Measurements from ENCODE around the gene EEPD1.

EEPD1 gene

DNA sequence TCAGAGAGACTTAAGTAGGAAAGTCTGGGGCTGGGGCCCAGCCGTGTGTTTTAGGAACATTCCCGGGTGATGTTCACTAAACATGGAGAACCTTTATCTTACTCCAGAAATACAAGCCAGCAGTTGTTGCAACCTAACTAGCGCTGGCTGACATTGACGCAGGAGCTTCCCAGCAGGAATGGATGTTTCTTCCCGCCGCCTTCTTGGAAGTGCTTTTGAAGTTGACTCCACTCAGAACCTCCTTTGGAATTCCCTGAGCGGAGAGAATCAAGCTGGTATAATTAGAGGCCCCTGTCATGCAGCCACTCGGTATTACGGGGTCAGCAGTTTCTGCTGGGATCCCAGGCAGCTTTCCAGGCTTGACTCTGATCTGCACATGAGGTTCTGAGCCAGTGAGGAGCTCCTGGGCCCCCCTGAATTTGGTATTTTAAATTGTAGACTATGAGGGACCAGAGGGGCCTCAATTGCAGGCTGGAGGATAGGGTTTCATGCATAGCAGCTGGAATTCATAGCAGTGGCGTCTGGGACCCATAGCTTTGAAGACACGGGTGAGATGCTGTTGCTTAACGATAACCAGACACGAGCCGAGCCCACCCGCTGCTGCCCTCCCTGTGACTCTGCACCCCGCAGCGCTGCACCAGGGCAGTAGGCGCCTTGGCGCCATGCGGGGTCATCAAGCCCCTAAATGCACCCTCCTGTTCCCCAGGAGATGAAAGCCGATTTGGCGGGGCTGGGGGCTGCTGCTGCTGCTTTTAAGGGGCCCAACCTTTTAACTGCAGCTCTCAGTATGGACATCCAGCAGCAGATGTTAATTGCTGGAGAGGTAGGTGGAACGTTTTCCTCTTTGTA lies 61.8 kb downstream of the EEPD1 start:
- in situ Hi-C loops (cut with MboI; ENCODE audit: low sequenced_read_pairs, unreplicated experiment), result no loop called here
- TF ChIP-seq, protein P1, sequence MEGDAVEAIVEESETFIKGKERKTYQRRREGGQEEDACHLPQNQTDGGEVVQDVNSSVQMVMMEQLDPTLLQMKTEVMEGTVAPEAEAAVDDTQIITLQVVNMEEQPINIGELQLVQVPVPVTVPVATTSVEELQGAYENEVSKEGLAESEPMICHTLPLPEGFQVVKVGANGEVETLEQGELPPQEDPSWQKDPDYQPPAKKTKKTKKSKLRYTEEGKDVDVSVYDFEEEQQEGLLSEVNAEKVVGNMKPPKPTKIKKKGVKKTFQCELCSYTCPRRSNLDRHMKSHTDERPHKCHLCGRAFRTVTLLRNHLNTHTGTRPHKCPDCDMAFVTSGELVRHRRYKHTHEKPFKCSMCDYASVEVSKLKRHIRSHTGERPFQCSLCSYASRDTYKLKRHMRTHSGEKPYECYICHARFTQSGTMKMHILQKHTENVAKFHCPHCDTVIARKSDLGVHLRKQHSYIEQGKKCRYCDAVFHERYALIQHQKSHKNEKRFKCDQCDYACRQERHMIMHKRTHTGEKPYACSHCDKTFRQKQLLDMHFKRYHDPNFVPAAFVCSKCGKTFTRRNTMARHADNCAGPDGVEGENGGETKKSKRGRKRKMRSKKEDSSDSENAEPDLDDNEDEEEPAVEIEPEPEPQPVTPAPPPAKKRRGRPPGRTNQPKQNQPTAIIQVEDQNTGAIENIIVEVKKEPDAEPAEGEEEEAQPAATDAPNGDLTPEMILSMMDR (IDR thresholded peaks at IDR 0.05; ENCODE audit: borderline replicate concordance, control extremely low read depth, extremely low read depth, insufficient read depth, missing control alignments), result no peak
- no peak for DNase-seq (ENCODE audit: low spot score)

DNA sequence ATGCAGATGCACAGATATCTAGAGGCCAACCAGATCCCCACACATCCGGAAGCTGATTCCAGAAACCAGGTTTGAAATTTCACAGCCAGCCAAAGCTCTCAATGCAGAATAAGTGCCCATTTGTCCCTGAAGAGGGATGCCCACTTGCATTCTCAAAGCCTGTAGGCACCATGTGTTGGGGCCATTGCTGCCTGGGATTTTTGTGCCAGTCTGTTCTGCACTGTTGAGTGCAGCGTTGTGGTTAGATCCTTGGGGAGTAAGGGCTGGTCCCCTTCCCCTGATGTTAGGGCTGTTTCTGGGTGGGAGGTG lies 62.4 kb downstream of the EEPD1 start:
- TF ChIP-seq, protein P1 (IDR thresholded peaks at IDR 0.05; ENCODE audit: borderline replicate concordance, control extremely low read depth, extremely low read depth, insufficient read depth, missing control alignments), result no peak
- no peak for DNase-seq (ENCODE audit: low spot score)
- in situ Hi-C loops (cut with MboI; ENCODE audit: low sequenced_read_pairs, unreplicated experiment), result no loop called here

DNA sequence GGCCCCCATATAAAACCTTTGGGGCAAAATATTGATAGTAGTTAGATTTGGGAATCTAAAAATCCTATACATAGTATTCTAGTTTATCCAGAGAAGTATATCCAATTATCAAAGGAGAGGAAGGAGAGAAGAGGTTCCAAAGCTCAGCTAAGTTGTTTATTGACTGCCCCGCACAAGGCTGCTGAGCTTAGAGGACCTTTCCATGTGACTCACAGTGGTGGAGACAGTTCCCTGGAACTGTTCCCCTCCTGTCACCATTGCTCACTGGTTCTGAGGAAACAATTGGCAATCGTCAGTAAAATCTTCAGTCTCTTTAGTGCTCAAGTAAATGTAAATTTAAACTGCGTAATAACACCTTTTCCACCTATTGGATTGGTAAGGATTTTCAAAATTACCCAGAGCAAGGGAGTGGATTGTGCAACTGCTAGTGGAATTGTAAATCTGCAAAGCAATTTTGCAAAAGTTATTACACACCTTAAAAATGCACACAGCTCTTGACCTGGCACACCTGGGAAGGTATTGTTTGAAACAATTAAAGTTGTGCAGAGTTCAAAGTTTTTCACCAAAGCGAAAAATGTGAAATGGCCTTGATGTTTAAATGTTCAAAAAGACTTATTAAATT lies 63.1 kb downstream of the EEPD1 start:
- in situ Hi-C loops (cut with MboI; ENCODE audit: low sequenced_read_pairs, unreplicated experiment), result no loop called here
- TF ChIP-seq, protein P1 (IDR thresholded peaks at IDR 0.05; ENCODE audit: borderline replicate concordance, control extremely low read depth, extremely low read depth, insufficient read depth, missing control alignments), result no peak
- DNase-seq (ENCODE audit: low spot score), result no peak

DNA sequence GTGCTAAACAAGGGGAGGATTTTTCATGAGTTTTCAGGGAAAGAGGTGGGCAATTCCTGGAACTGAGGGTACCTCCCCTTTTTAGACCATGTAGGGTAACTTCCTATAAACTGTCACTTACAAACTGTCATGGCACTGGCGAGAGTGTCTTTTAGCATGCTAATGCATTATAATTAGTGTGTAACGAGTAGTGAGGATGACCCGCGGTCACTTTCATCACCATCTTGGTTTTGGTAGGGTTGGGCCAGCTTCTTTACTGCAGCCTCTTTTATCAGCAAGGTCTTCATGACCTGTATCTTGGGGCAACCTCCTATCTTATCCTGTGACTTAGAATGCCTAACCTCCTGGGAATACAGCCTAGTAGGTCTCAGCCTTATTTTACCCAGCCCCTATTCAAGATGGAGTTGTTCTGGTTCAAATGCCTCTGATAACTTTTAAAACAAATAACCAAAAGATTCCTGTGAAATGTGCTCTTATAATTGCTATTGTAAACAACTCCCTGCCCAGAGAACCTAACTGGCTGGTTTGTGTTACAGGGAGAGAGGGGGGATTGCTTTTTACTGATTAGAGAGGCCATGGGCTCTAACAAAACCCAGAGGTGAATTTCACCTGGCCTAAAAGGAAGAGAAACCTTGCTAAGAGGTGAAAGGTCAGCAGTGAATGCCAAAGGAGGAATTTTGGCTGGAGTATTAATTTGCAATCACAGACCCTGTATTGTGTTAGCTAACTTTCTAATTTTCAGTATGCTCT lies 64.3 kb downstream of the EEPD1 start:
- no peak for DNase-seq (ENCODE audit: low spot score)
- TF ChIP-seq, protein P1 (IDR thresholded peaks at IDR 0.05; ENCODE audit: borderline replicate concordance, control extremely low read depth, extremely low read depth, insufficient read depth, missing control alignments), result no peak
- in situ Hi-C loops (cut with MboI; ENCODE audit: low sequenced_read_pairs, unreplicated experiment), result no loop called here

DNA sequence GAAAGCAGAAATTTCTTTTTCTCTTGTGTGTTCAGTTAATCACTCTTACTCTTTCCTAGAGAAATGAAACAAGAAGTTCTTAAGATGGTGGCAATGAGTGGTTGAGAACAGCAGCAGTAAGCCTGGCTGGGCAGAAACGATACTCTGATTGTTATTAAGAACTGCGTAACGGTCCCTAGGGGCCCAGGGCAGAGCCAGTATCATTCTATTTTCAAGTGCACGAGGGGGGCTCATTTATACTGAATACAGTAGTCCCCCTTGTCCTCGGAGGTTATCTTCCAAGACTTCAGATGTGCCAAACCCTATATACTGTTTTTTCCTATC lies 64.9 kb downstream of the EEPD1 start:
- in situ Hi-C loops (cut with MboI; ENCODE audit: low sequenced_read_pairs, unreplicated experiment), result no loop called here
- TF ChIP-seq, protein P1 (IDR thresholded peaks at IDR 0.05; ENCODE audit: borderline replicate concordance, control extremely low read depth, extremely low read depth, insufficient read depth, missing control alignments), result no peak
- DNase-seq (ENCODE audit: low spot score), result no peak

DNA sequence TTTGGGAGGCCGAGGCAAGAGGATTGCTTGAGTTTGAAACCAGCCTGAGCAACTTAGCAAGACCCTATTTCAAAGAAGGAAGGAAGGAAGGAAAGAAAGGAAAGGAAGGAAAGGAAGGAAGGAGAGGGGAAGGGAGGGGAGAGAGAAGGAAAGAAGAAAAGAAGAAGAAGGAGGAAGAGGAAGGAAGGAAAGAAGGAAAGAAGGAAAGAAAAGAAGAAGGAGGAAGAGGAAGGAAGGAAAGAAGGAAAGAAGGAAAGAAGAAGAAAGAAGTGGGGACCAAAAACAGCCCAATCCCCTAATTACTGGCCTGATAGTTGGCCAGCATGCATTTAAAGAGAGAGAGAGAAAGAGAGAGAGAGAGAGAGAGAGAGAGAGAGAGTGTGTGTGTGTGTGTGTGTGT lies 66.4 kb downstream of the EEPD1 start:
- DNase-seq (ENCODE audit: low spot score), result no peak
- TF ChIP-seq, protein P1 (IDR thresholded peaks at IDR 0.05; ENCODE audit: borderline replicate concordance, control extremely low read depth, extremely low read depth, insufficient read depth, missing control alignments), result no peak
- in situ Hi-C loops (cut with MboI; ENCODE audit: low sequenced_read_pairs, unreplicated experiment), result no loop called here

Measured in GM13976 (cell line).